K562 (cell line): ENCODE measurements around the gene KLHDC10. TPM values are rescaled to one million over a fixed set of nuclear protein-coding genes. Genes with fewer than 3 reads are reported as not detected.
"Not testable (repeated sequence)": the region's sequence is repeated elsewhere in the genome, so short reads cannot be mapped to it uniquely, and the experiment has no call there.

Source experiments
- ATAC-seq: fragments of 200-7000 bp; cut with Tn5 transposase; 3 replicates; pipeline ENCODE4 v1.9.1; 2020; ENCODE audit warnings: moderate library complexity
- BruUV-seq: library from RNA; stranded (reverse); fragments of 400-500 nt; replicated peaks from 2 replicates; lab custom pipeline; 2021; lab: Mats Ljungman, UMichigan
- CTCF ChIA-PET: fragments of 300-600 bp; formaldehyde crosslinking; extraction: SDS; loops from one replicate; lab custom pipeline; 2021; ENCODE audit warnings: low intra/inter-chr PET ratio; lab: Yijun Ruan, JAX
- POLR2A ChIA-PET: fragments of 300-600, 350-650 bp; sonication (Branson Sonifier 250); formaldehyde crosslinking; extraction: SDS; loops from one replicate; lab custom pipeline; 2021; ENCODE audit warnings: antibody characterized with exemption, inconsistent platforms; lab: Yijun Ruan, JAX
- DNase-seq, 4 experiments: peaks; one replicate each; pipeline versions ENCODE4 v3.0.0 to v3.0.0-alpha.2; 2011 to 2018; ENCODE audit warnings: low spot score in 3 of 4, mixed read lengths in 3 of 4; ENCODE audit errors: extremely low read depth in 1 of 4
- FAIRE-seq: peaks from 2 replicates; lab custom pipeline; 2011; peaks lifted over from hg19 to GRCh38; lab: Jason Lieb, UNC
- H2AFZ ChIP-seq: 2 replicates; pipeline ENCODE4 v1.6.0; 2011; ENCODE audit warnings: low read depth, low read length, control low read depth, inconsistent platforms
- H3K27ac ChIP-seq: fragments of 200-600 bp; 3 replicates; pipeline ENCODE4 v1.8.0; 2011; ENCODE audit warnings: low read depth, mild to moderate bottlenecking, control low read depth, inconsistent platforms, low read length, moderate library complexity, mixed read lengths; ENCODE audit errors: extremely low read depth
- H3K27me3 ChIP-seq, 2 experiments: fragments of 300-600 bp in 1 of 2; 2 replicates in 1 of 2; 3 replicates in 1 of 2; pipeline versions ENCODE4 v1.6.0 to v1.8.0; 2011; ENCODE audit warnings: inconsistent platforms in 2 of 2, low read length in 2 of 2, mild to moderate bottlenecking in 1 of 2, mixed read lengths in 1 of 2, moderate library complexity in 1 of 2; ENCODE audit not compliant: control insufficient read depth in 2 of 2, insufficient read depth in 2 of 2
- H3K36me3 ChIP-seq: fragments of 300-600 bp; 3 replicates; pipeline ENCODE4 v1.8.0; 2011; ENCODE audit warnings: mild to moderate bottlenecking, low read length, inconsistent platforms; ENCODE audit not compliant: control insufficient read depth, insufficient read depth
- H3K4me1 ChIP-seq, 2 experiments: fragments of 200-600 bp in 1 of 2; replicated peaks in 1 of 2; 2 replicates in 1 of 2; 3 replicates in 1 of 2; pipeline versions ENCODE4 v1.5.1 to v1.8.0; 2011; ENCODE audit warnings: inconsistent platforms in 2 of 2, low read length in 2 of 2, mild to moderate bottlenecking in 1 of 2, mixed read lengths in 1 of 2, moderate library complexity in 1 of 2; ENCODE audit not compliant: control insufficient read depth in 2 of 2, insufficient read depth in 2 of 2
- H3K4me2 ChIP-seq: 2 replicates; pipeline ENCODE4 v1.6.1; 2011; ENCODE audit warnings: low read length, control low read depth, inconsistent platforms, mixed read lengths; ENCODE audit not compliant: insufficient read depth
- H3K4me3 ChIP-seq: fragments of 200-600 bp; sonication (generic), shearing (Covaris generic); 2 replicates; pipeline ENCODE4 v1.5.1; 2016; ENCODE audit warnings: control low read depth, inconsistent platforms
- H3K79me2 ChIP-seq: fragments of 200-600 bp; 3 replicates; pipeline ENCODE4 v1.8.0; 2011; ENCODE audit warnings: low read length, inconsistent platforms; ENCODE audit not compliant: control insufficient read depth, insufficient read depth
- H3K9ac ChIP-seq, 2 experiments: 2 replicates each; pipeline versions ENCODE4 v1.6.0 to v1.6.1; 2011; ENCODE audit warnings: low read depth in 2 of 2, low read length in 2 of 2, control low read depth in 1 of 2, inconsistent platforms in 1 of 2, mild to moderate bottlenecking in 1 of 2, mixed read lengths in 1 of 2; ENCODE audit not compliant: insufficient read depth in 1 of 2
- H3K9me1 ChIP-seq: one replicate; pipeline ENCODE4 v1.6.0; 2011; ENCODE audit warnings: inconsistent platforms, mild to moderate bottlenecking, low read length, moderate library complexity; ENCODE audit not compliant: control insufficient read depth, insufficient read depth
- H3K9me3 ChIP-seq: replicated peaks from 2 replicates; pipeline ENCODE4 v1.5.1; 2011; ENCODE audit warnings: low read depth, low read length, inconsistent platforms; ENCODE audit not compliant: control insufficient read depth, insufficient read depth
- H4K20me1 ChIP-seq: replicated peaks from 2 replicates; pipeline ENCODE4 v1.6.1; 2011; ENCODE audit warnings: low read length, inconsistent platforms, mixed read lengths; ENCODE audit not compliant: control insufficient read depth, insufficient read depth
- ZNF583 ChIP-seq: fragments of 250-450 bp; sonication (Bioruptor Pico); IDR thresholded peaks from 2 replicates; pipeline ENCODE4 v1.4.0; 2020
- WGBS: fragments of 100-300 bp; shearing (Covaris generic); methylation state at CpG from one replicate; pipeline ENCODE4 v1.1.6; 2016; ENCODE audit warnings: low coverage, mixed read lengths; ENCODE audit not compliant: insufficient coverage; ENCODE audit errors: missing lambda C conversion rate; 5-methylcytosine and 5-hydroxymethylcytosine counted together
- in situ Hi-C: fragments of 300-500 bp; cut with MboI; formaldehyde crosslinking; loops from 4 replicates; pipeline ENCODE4 v1.15.0; 2018; ENCODE audit warnings: inconsistent platforms, mixed read lengths
- intact Hi-C: fragments of 100-400 bp; cut with micrococcal nuclease; formaldehyde crosslinking; loops from 2 replicates; pipeline ENCODE4 v1.14.2; 2022
- polyA plus RNA-seq, 8 experiments: library from polyadenylated mRNA; depleted of rRNA in 4 of 8; stranded (reverse) in 5 of 8; unstranded in 3 of 8; fragments of >200 nt; fragmentation: Nextera tagmentation in 2 of 8; fragmentation: Illumina TruSeq in 1 of 8; extraction: Ambion mirVana in 2 of 8; extraction: Trizol in 1 of 8; gene quantifications; 2 replicates each; pipeline versions ENCODE4 v1.2.1 to v1.2.3, GENCODE V29; 2011 to 2014; ENCODE audit warnings: inconsistent platforms in 1 of 8, missing spikeins in 1 of 8
- total RNA-seq, 7 experiments: library from RNA; depleted of rRNA in 6 of 7; stranded (reverse); fragments of >200 nt in 6 of 7; fragmentation: Illumina TruSeq in 2 of 7; extraction: Trizol in 2 of 7; gene quantifications; 2 replicates each; pipeline versions ENCODE4 v1.2.1 to v1.2.3, GENCODE V29; 2011 to 2021; ENCODE audit warnings: low replicate concordance in 1 of 7
- TF ChIP-seq, protein P1 (sequence below): fragments of 450-650 bp; IDR thresholded peaks from 2 replicates; pipeline ENCODE4 v1.6.1; 2016; ENCODE audit warnings: antibody characterized with exemption
- TF ChIP-seq, protein P2 (sequence below): fragments of 250-450 bp; sonication (Bioruptor Pico); IDR thresholded peaks from 2 replicates; pipeline ENCODE4 v1.8.0; 2022; ENCODE audit warnings: moderate library complexity, mild to moderate bottlenecking, inconsistent platforms
- TF ChIP-seq, protein P3 (sequence below): fragments of 450-650 bp; IDR thresholded peaks from 2 replicates; pipeline ENCODE4 v1.6.1; 2016; ENCODE audit warnings: borderline replicate concordance

Gene KLHDC10
- total and polyA plus RNA-seq, 9 of the 15 experiments (the other 6 are each of a cell fraction or from before 2014, with no cell fraction given), result 9.8 to 80.5 (median 31.4) TPM

DNA sequence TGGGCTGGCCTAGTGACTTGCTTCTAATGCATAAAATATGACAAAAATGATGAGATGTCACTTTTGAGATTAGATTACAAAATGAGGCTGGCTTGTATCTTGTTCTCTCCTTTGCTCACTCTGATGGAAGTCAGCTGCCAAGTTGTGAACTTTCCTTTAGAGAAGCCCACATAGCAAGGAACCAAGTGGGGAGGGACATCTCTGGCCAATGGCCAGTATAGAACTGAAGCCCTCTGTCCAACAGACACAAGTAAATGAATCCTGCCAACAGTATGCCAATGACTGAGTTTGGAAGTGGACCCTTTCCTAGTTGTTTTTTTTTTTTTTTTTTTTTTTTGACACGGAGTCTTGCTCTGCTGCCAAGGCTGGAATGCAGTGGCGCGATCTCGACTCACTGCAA is 22.5 kb upstream of the KLHDC10 start (continued):
- TF ChIP-seq, protein P1, sequence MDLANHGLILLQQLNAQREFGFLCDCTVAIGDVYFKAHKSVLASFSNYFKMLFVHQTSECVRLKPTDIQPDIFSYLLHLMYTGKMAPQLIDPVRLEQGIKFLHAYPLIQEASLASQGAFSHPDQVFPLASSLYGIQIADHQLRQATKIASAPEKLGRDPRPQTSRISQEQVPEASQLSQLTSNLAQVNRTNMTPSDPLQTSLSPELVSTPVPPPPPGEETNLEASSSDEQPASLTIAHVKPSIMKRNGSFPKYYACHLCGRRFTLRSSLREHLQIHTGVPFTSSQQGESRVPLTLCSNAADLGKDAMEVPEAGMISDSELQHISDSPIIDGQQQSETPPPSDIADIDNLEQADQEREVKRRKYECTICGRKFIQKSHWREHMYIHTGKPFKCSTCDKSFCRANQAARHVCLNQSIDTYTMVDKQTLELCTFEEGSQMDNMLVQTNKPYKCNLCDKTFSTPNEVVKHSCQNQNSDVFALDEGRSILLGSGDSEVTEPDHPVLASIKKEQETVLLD, result no peak

- H3K9me1 ChIP-seq, result no peaks in the 10 kb centered on the region
- ATAC-seq, result no peak
- BruUV-seq, result no TSS peak
- DNase-seq, result no peak
- H3K9me3 ChIP-seq, result no peaks in the 10 kb centered on the region
- H3K27me3 ChIP-seq, result no peaks in the 10 kb centered on the region
- WGBS, result 86% methylated on average over 4 of the region's 4 CpGs
- in situ Hi-C loops (no loop called here), intact Hi-C loops (no loop called here)
- CTCF ChIA-PET, result no interaction called here
- POLR2A ChIA-PET, result interaction anchor here (1.0 kb wide), 1 partner anchor 16 kb away, joined by 5 read pairs; no protein-coding TSS in a partner anchor
- H3K4me3 ChIP-seq, result no peak overlapping the region
- no peaks in the 10 kb centered on the region for H4K20me1 ChIP-seq
- no peak overlapping the region for H3K9ac ChIP-seq
- H3K4me2 ChIP-seq, result no peak overlapping the region
- peaks cover 3 to 11% of the 10 kb centered on the region in 2 experiments; a peak in 3 of 5 replicates for H3K4me1 ChIP-seq
- no peak for TF ChIP-seq ZNF583
- TF ChIP-seq, protein P2, sequence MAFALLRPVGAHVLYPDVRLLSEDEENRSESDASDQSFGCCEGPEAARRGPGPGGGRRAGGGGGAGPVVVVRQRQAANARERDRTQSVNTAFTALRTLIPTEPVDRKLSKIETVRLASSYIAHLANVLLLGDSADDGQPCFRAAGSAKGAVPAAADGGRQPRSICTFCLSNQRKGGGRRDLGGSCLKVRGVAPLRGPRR (CRISPR knock-in tag), result 0 out of 2 replicates have a peak, but pooled peaks have one; percentile 10
- TF ChIP-seq, protein P3, sequence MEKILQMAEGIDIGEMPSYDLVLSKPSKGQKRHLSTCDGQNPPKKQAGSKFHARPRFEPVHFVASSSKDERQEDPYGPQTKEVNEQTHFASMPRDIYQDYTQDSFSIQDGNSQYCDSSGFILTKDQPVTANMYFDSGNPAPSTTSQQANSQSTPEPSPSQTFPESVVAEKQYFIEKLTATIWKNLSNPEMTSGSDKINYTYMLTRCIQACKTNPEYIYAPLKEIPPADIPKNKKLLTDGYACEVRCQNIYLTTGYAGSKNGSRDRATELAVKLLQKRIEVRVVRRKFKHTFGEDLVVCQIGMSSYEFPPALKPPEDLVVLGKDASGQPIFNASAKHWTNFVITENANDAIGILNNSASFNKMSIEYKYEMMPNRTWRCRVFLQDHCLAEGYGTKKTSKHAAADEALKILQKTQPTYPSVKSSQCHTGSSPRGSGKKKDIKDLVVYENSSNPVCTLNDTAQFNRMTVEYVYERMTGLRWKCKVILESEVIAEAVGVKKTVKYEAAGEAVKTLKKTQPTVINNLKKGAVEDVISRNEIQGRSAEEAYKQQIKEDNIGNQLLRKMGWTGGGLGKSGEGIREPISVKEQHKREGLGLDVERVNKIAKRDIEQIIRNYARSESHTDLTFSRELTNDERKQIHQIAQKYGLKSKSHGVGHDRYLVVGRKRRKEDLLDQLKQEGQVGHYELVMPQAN, result no peak
- no peak for FAIRE-seq
- peaks cover 30% of the 10 kb centered on the region for H3K79me2 ChIP-seq
- H3K27ac ChIP-seq, result no peak overlapping the region
- H3K36me3 ChIP-seq, result peaks cover 40% of the 10 kb centered on the region
- H2AFZ ChIP-seq, result no peak overlapping the region
Observed at GRCh38 chr7:130048906-130049305, 21.4 kb upstream of the KLHDC10 start.

- WGBS, result 95% methylated on average over 15 of the region's 15 CpGs
- POLR2A ChIA-PET, H4K20me1 ChIP-seq, H3K27me3 ChIP-seq, BruUV-seq, intact Hi-C loops, H3K9me3 ChIP-seq, H3K4me3 ChIP-seq, H3K27ac ChIP-seq, FAIRE-seq, H3K9me1 ChIP-seq, CTCF ChIA-PET, H3K9ac ChIP-seq, DNase-seq, ATAC-seq, H3K4me2 ChIP-seq, in situ Hi-C loops: not testable (repeated sequence)
- peaks cover 21% of the 10 kb centered on the region for H3K36me3 ChIP-seq
- H3K79me2 ChIP-seq, result peaks cover 30% of the 10 kb centered on the region
- peak overlapping the region; percentile 24; the same call in 1 of the 2 replicates for H2AFZ ChIP-seq
- peaks cover 5 to 16% of the 10 kb centered on the region in 2 experiments; a peak in 4 of 5 replicates for H3K4me1 ChIP-seq
Observed at GRCh38 chr7:130052250-130052649, 18.1 kb upstream of the KLHDC10 start.
